ENCODE data around the gene CLDN6.

The CLDN6 gene

DNA sequence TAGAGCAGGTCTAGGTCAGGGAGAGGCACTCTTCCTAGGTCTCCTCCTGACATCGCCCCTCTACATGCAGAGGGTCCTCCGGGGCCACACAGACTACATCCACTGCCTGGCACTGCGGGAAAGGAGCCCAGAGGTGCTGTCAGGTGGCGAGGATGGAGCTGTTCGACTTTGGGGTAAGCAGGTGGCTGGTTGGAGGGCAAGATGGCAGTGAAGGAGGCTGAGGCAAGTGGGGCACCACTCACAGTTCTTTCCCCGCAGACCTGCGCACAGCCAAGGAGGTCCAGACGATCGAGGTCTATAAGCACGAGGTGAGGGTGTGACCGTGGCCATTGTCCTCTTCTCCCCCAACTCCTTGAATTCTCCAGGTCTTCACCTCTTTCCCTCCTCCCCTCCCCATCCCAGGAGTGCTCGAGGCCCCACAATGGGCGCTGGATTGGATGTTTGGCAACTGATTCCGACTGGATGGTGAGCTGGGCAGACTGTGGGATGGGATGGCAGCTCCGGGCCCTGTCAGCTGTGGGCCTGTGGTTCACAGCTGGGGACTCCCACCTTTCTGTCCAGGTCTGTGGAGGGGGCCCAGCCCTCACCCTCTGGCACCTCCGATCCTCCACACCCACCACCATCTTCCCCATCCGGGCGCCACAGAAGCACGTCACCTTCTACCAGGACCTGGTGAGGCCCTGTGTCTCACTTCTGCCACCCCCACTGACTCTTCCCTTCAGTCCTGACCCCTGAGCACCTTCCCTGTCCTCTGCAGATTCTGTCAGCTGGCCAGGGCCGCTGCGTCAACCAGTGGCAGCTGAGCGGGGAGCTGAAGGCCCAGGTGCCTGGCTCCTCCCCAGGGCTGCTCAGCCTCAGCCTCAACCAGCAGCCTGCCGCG is 8.9 kb upstream of the CLDN6 start:
- DNase-seq, result no peak

DNA sequence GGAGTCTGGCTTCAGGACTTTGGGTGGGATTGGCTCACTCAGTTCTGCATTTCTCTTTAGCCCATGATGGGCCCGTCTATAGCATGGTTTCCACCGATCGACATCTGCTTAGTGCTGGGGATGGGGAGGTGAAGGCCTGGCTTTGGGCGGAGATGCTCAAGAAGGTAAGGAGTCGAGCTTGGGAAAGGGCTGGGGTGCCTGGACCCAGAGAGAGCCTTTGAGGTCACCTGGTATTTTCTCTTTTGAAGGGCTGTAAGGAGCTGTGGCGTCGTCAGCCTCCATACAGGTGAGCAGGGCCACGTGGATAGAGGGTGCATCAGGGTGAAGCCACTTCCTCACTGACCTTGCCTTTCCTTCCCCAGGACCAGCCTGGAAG is 8.0 kb upstream of the CLDN6 start:
- DNase-seq, result no peak

DNA sequence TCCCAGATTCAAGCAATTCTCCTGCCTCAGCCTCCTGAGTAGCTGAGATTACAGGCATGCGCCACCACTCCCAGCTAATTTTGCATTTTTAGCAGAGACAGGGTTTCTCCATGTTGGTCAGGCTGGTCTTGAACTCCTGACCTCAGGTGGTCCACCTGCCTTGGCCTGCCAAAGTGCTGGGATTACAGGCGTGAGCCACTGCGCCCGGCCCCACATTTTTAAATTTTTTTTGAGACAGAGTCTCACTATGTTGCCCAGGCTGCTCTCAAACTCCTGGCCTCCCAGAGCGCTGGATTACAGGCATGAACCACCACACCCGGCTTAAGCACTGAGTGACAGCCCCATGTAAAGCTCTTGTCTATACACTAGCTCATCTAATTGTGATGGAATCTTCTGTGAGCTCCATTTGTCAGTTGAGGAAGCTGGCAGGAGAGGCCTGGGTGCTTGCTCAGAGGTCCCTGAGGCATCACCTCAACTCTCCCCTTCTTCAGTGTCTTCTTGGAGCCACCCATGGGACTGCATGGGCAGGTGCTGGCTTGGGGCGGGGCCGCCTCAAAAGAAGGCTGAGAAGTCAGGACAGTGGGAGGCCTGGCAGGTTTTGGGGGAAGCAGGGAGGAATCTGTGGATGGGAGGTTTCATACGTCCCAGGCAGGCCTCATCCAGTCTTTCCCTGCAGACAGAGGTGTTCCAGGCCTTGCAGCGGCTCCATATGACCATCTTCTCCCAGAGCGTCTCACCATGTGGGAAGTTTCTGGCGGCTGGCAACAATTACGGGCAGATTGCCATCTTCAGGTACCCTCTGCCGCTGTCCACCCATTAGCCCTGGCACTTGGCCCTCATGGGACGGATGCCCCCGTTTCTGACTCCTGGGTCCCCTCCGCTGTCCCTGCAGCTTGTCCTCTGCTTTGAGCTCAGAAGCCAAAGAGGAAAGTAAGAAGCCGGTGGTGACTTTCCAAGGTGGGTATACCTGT is 7.3 kb upstream of the CLDN6 start:
- DNase-seq, result no peak

DNA sequence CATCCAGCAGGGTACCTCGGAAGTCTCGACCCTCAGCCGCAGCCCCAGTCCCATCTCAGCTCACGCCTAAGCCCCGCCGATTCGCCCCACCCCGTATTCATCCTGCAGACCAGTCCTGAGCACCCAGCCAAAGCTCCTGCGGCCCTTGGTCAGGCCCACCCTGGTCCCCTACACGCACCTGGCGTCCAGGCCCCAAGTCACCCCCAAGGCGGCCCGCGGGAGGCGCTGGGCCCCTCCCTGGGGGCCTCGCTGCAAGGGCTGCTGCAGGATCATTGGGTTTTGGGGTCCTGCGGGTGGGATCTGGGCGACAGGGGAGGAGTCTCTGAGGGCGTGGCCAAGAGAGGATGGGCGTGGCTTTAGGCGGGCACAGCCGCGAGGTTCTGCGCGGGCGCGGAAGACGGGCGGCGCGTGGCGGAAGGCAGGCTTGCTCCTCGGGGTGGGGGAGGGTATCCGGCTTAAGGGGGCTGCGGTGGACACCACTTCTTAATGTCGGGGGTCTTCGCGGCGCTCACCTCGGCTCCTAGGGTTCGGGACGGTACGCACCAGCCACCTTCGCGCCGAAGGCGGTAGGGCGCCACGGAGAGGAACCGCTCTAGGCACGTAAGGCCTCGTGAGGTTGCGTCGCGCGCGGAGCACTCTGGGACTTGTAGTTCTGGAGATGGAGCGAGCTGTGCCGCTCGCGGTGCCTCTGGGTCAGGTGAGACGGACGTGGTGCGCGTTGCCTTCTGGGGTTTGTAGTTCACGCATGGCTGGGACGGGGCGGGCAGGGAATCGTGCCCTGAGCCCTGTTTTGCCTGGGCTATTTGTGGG is 5.9 kb upstream of the CLDN6 start, which contains the start of the genes HCFC1R1 and THOC6:
HCFC1R1 (minus strand) TSS at position 274 of the 810 bp plus-strand sequence; CDS start at position 273, 1 bp downstream.
THOC6 (plus strand) TSS at position 367 of the 810 bp plus-strand sequence; CDS start at position 659, 292 bp downstream.
- DNase-seq, result peak; percentile 98

DNA sequence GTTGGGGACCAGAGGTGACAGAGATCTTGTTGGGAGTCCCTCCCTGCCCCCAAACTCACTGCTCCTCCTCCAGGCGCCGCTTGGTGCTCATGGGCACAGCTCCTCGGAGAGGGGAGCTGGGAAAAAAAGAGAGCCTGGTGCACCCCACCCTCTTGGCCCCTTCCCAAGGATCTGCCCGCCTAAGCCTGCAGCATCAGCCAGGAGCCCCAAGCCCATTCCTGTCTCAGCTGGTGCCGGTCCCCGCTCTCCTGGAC is 5.4 kb upstream of the CLDN6 start:
- no peak for DNase-seq

DNA sequence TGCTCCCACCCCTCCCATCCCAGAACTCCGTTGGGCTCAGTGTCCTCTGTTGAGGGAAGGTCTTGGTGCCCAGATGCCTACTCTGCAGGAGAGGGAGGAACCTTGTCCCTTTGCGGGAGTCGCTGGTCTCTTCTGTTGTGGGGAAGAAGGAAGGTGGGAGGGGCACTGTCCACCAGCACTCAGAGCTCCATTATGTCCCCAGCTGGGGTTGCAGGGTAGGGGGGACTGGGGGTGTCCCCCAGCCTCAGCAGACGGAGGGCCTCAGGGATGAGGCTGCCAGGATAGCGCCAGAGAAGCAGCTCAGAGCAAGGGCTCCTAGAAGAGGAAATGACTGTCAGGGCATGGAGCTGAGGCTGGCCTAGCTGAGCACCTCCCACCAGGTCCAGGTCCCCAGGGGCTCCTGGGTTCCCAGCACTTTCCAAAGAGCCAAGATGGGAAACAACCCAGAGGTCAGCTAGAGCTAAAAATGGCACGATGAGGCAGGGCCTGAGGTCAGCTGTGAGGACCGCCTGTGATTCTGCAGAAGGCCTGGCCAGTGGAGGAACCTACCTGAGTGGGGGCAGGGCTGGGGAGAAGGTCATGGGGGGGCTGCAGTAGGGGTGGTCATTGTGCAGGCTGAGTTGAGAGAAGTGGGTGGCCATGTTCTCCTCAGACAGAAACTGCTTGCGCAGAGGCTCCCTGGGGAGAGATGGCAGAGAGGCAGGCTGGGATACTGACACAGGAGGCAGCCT is 4.9 kb upstream of the CLDN6 start:
- DNase-seq, result no peak

DNA sequence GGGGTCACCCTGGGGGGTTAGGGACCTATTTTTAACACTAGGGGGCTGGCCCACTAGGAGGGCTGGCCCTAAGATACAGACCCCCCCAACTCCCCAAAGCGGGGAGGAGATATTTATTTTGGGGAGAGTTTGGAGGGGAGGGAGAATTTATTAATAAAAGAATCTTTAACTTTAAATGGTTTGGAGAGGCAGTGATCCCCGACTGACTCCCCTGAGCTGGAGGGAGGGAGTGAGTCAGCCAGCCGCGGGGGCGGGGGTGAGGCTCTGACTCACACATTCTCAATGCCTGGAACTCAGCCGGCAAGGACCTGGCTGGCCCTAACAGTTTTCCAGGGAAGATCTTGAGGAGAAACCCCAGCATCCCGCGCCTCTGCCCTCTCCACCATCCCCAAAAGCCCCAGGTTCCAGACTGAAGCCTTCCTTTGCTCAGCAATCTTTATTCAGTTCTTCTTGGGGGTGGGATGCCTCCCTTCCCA is 4.3 kb upstream of the CLDN6 start:
- no peak for DNase-seq

DNA sequence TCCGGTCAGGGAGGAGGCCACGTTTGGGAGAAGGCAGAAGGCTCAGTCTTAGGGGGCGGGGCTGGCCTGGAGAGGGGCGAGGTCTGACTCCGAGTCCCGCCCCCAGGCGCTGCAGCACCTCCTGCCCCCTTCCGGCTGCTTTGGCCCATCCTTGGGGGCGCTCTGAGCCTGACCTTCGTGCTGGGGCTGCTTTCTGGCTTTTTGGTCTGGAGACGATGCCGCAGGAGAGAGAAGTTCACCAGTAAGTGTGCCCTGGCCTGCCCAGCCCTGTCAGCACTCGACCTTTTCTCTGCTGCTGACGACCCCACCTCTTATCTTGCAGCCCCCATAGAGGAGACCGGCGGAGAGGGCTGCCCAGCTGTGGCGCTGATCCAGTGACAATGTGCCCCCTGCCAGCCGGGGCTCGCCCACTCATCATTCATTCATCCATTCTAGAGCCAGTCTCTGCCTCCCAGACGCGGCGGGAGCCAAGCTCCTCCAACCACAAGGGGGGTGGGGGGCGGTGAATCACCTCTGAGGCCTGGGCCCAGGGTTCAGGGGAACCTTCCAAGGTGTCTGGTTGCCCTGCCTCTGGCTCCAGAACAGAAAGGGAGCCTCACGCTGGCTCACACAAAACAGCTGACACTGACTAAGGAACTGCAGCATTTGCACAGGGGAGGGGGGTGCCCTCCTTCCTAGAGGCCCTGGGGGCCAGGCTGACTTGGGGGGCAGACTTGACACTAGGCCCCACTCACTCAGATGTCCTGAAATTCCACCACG is 3.6 kb upstream of the CLDN6 start:
- DNase-seq, result peak; percentile 65

DNA sequence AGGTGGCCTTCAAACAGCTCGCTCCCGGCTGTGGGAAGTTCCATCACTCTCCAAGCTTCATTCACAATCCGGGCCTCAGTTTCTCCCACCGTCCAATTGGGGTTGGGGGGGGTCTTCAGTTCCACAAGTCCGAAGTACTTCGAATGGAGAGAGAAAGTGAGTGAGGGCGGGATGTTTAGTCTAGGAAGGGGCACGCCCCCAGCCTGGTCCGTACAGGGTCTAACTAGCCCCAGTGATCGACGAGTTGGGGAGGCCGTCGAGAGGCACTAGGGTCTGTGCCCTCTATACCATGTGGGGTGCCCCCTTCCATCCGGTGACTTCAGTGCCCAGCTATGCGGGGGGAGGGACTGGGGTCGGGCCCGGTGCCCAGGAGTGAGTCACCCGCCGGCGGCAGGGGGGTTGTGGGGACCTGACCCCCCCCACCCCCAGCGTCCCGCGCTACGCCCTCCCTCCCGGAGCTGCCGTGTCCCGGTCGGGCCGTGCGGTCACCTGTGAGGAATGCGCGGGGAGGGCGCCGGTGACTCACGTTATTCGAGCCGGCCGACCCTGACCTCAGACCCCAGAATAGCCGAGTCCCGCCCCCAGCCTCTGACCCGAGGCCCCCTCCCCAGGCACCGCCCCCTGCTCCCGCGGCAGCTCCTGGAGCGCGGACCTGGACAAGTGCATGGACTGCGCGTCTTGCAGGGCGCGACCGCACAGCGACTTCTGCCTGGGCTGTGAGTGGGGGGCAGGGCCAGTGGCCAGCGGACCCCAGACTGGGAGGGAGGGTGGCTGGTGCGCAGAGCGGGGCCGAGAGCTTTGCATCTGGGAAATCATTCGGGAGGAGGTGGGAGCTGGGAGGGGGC is 2.8 kb upstream of the CLDN6 start:
- no peak for DNase-seq

DNA sequence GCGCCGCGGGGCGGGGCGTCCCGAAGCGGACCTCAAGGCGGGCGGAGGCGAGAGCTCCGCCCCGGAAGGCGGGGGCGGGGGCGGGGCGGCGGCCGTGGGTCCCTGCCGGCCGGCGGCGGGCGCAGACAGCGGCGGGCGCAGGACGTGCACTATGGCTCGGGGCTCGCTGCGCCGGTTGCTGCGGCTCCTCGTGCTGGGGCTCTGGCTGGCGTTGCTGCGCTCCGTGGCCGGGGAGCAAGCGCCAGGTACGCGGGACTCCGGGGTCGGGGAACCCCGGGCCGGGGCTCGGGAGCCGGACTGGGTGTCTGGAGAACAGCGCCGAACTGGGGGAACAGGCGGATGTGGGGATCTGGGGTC is 2.2 kb upstream of the CLDN6 start, which contains the start of gene TNFRSF12A:
TNFRSF12A (plus strand) TSS at position 122 of the 357 bp plus-strand sequence; CDS start at position 152, 30 bp downstream.
- peak; percentile 74 for DNase-seq

DNA sequence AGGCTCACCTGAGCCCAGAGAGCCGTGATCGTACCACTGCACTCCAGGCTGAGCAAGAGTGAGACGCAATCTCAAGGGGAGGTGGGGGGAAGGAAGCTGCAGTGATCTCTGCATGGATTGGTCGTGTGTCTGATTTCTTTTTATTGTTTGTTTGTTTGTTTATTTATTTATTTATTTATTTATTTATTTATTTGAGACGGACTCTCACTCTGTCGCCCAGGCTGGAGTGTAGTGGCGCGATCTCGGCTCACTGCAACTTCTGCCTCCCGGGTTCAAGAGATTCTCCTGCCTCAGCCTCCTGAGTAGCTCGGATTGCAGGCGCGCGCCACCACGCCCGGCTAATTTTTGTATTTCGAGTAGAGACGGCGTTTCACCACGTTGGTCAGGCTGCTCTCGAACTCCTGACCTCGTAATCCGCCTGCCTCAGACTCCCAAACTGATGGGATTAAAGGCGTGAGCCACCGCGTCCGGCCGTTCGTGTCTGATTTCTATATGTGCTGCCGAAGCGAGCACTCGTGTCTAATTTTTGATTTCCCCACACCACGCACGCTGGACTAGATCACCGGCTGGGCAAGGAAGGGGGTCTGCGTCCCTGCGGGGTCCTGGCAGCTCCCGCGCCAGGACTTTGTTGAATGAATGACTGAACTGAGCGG is 1.7 kb upstream of the CLDN6 start:
- no peak for DNase-seq

DNA sequence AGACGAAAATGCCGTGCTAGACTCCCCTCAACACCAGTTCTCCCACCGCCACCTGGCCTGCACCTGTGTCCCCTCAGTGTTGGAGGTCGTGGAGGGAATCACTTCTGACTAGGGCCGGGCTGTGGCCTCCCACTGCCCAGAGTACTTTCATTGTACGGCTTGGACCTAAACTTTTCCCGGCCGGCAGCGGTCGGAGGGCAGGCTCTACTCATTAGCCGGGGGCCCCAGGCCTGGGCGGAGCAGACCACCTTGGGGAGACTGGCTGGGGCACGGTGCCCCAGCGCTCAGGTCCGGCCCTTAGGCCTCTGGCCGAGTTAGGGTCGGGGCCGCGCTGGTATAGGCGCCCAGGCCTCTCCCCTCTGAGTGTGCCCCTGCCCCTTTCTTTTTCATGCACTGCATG is 639 bp downstream of the CLDN6 start:
- DNase-seq, result no peak

DNA sequence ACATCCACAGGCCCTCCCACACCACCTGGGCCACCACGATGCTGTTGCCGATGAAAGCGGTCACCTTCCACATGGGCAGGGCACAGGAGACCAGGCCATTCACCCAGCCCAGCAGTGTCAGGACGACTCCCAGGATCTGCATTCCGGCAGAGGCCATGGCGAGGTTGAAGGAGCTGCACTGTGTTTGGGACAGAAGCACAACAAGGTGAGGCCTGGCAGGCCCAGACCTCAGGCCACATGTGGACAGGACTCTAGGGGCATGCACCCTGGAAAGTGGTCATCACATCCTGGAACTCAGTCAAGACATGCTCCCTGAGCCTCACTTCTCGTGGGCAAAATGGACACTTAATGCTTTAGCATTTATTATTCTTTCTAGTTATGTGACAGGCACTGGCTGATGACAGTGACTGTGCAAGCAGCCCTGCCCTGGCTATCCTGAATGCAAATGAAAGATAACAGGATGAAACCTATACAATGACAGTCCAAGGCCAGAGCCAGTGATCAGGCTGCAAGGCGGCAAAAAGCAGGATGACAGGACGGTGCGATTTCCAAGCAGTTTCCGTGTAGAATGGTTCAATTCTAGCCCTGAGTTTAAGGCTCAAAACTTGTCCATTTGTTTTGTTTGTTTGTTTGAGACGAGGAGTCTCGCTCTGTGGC is 2.0 kb downstream of the CLDN6 start:
- no peak for DNase-seq

DNA sequence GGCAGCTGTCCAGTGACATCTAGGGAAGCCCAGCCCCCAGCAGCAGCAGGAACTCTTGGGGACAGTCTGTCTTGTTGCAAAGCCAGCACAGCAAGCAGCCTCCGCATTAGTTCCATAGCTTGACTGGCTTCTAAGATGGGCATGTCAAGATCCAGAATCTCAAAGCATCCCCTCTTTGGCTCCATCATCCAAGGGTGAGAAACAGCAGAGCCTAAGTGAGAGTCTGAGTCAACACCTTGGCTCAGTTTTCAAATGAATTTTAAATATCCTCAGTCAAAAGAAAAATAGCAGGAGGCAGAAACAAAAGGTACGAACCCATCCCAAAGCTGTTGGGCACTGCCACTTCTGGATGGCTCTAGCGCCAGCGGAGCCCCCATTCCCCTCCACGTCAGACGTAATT is 3.0 kb downstream of the CLDN6 start:
- DNase-seq, result no peak

DNA sequence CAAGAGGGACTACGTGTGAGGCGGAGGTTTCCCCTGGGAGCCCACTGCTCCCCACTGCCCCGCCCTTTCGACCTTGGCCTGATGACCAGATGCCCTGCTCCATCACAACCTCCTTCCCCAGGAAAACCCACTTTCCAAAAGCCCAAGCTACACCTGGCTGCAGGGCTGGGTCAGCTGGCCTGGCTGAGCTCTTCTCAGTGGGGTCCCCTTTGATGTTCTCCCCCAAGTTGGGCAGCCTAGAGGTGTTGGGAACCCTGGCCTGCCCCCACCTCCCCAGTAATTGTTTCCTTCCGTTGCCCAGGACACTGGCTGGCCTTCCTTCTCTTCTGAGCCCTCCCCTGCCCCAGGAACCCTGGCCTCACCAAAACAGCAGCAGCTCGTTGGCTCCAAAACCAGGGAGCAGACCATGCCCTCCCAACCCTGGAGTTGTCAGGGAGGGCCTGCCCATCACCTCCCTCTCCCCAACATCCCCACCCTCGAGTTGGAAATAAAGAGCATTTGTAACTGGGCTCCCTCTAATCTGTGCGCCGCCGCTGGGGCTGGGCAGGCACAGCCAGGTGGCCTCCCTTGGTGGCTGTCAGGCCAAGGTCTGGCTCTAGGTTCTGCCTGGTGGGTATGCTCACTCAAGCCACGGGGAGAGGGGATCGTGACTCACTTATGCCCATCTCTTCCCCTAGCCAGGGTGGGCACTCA is 3.8 kb downstream of the CLDN6 start:
- no peak for DNase-seq

DNA sequence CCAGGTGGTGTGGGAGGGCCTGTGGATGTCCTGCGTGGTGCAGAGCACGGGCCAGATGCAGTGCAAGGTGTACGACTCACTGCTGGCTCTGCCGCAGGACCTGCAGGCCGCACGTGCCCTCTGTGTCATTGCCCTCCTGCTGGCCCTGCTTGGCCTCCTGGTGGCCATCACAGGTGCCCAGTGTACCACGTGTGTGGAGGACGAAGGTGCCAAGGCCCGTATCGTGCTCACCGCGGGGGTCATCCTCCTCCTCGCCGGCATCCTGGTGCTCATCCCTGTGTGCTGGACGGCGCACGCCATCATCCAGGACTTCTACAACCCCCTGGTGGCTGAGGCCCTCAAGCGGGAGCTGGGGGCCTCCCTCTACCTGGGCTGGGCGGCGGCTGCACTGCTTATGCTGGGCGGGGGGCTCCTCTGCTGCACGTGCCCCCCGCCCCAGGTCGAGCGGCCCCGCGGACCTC is 4.5 kb downstream of the CLDN6 start:
- DNase-seq, result no peak

DNA sequence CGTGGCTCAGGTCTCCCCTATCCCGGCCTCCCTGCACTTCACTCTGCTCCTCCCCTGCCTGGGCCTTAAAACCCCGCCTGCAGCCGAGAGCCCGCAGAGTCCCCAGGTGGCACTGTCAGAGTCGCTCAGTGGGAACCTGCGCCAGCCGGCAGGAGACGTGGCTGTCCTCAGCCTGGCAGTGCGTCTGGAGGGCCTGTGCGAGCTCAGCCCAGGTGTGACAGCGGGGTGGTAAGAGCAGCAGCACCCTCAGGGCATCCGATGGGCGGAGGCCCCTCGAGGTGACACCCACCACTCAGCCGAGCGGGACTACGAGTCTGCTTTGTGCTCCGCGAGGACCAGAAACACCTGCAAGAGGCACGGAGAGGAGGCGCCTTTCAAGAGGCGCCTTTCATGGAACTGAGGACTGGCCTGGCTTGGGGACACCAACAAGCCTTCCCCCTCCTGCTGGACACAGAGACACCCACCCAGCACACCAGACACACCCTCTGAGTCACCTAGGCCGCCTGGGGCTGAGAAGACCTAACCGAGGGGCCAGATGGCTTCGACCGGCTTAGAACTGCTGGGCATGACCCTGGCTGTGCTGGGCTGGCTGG is 5.1 kb downstream of the CLDN6 start, which contains the start of gene CLDN9:
CLDN9 (plus strand) TSS at position 96 of the 593 bp plus-strand sequence; CDS start at position 536, 440 bp downstream.
- DNase-seq, result peak; percentile 90

DNA sequence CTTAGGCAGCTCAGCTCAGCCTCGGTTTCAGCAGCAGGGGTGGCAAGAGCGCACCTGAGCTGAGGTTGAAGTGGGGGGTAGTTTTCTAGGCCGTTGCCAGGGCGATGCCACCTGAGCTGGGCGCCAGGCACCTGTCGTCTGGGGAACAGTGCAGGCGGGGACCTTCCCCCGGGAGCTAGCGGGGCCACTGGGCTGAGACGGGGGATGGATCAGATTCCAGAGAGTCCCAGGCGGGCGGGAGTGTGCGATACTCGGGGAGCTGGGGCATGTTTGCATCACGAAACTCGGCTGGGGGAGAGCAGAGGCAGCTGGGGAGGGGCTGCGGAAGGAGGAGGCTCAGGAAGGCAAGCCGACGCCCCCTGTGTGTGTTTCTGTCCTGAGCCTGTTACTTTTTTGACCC is 5.7 kb downstream of the CLDN6 start:
- peak; percentile 78 for DNase-seq

Measured in NCI-H146 (cell line).